K562 (cell line): ENCODE measurements around the gene GRB10. TPM values are rescaled to one million over a fixed set of nuclear protein-coding genes. Genes with fewer than 3 reads are reported as not detected.

Experiments used
- ARID1B ChIP-seq: fragments of 450-650 bp; IDR thresholded peaks from 2 replicates; pipeline ENCODE4 v1.6.1; 2016; ENCODE audit warnings: antibody characterized with exemption, mild to moderate bottlenecking, inconsistent platforms
- ARNT ChIP-seq, 2 experiments: fragments of 450-650 bp; IDR thresholded peaks; 2 replicates each; pipeline ENCODE4 v1.6.1; 2016; ENCODE audit warnings: mild to moderate bottlenecking in 1 of 2
- BRD4 ChIP-seq: fragments of 200-600 bp; sonication (generic); IDR thresholded peaks from 2 replicates; pipeline ENCODE4 v1.6.1; 2017; ENCODE audit warnings: inconsistent platforms
- DACH1 ChIP-seq: fragments of 450-650 bp; IDR thresholded peaks from 2 replicates; pipeline ENCODE4 v1.6.1; 2018; ENCODE audit not compliant: partially characterized antibody
- MCM3 ChIP-seq: fragments of 450-650 bp; IDR thresholded peaks from 2 replicates; pipeline ENCODE4 v1.6.1; 2016
- POLR2A ChIP-seq: fragments of 450-650 bp; conservative IDR thresholded peaks from 2 replicates; pipeline ENCODE4 v1.6.1; 2016
- POLR2G ChIP-seq: fragments of 200-400 bp; formaldehyde crosslinking; IDR thresholded peaks from 2 replicates; pipeline ENCODE4 v1.6.1; 2017; ENCODE audit warnings: low read depth, mild to moderate bottlenecking, antibody characterized with exemption, low read length, moderate library complexity
- PRPF4 ChIP-seq: fragments of 200-400 bp; formaldehyde crosslinking; IDR thresholded peaks from one replicate; pipeline ENCODE4 v1.6.1; 2017; ENCODE audit warnings: low read length, low read depth, mild to moderate bottlenecking; ENCODE audit not compliant: insufficient read depth, poor library complexity, severe bottlenecking
- RB1 ChIP-seq: fragments of 450-650 bp; IDR thresholded peaks from 2 replicates; pipeline ENCODE4 v1.6.1; 2017; ENCODE audit warnings: low read depth, mild to moderate bottlenecking
- RBBP5 ChIP-seq: fragments of 200-600 bp; sonication (generic); IDR thresholded peaks from 2 replicates; pipeline ENCODE4 v1.6.1; 2012; ENCODE audit warnings: borderline replicate concordance, mild to moderate bottlenecking, low read length, control low read depth, inconsistent platforms; ENCODE audit not compliant: insufficient read depth, poor library complexity, severe bottlenecking
- RBFOX2 ChIP-seq: fragments of 200-400 bp; formaldehyde crosslinking; IDR thresholded peaks from 2 replicates; pipeline ENCODE4 v1.6.1; 2017; ENCODE audit warnings: low read depth, mild to moderate bottlenecking, low read length, moderate library complexity
- TEAD4 ChIP-seq, 2 experiments: sonication (generic) in 1 of 2; formaldehyde crosslinking in 1 of 2; IDR thresholded peaks; 2 replicates each; pipeline versions ENCODE4 v1.6.1 to v1.8.0; 2012 to 2022; ENCODE audit warnings: borderline replicate concordance in 1 of 2, inconsistent platforms in 1 of 2, low read length in 1 of 2, mild to moderate bottlenecking in 1 of 2, missing genetic modification reagents in 1 of 2
- ZSCAN32 ChIP-seq: fragments of 450-650 bp; formaldehyde crosslinking; IDR thresholded peaks from 2 replicates; pipeline ENCODE4 v1.4.0; 2020; ENCODE audit warnings: mild to moderate bottlenecking, moderate library complexity
- polyA plus RNA-seq, 8 experiments: library from polyadenylated mRNA; depleted of rRNA in 4 of 8; stranded (reverse) in 5 of 8; unstranded in 3 of 8; fragments of >200 nt; fragmentation: Nextera tagmentation in 2 of 8; fragmentation: Illumina TruSeq in 1 of 8; extraction: Ambion mirVana in 2 of 8; extraction: Trizol in 1 of 8; gene quantifications; 2 replicates each; pipeline versions ENCODE4 v1.2.1 to v1.2.3, GENCODE V29; 2011 to 2014; ENCODE audit warnings: inconsistent platforms in 1 of 8, missing spikeins in 1 of 8
- total RNA-seq, 7 experiments: library from RNA; depleted of rRNA in 6 of 7; stranded (reverse); fragments of >200 nt in 6 of 7; fragmentation: Illumina TruSeq in 2 of 7; extraction: Trizol in 2 of 7; gene quantifications; 2 replicates each; pipeline versions ENCODE4 v1.2.1 to v1.2.3, GENCODE V29; 2011 to 2021; ENCODE audit warnings: low replicate concordance in 1 of 7
- TF ChIP-seq, protein P1 (sequence below): fragments of 250-450 bp; sonication (Bioruptor Pico); IDR thresholded peaks from 2 replicates; pipeline ENCODE4 v1.5.0; 2021; ENCODE audit warnings: mild to moderate bottlenecking, borderline replicate concordance
- TF ChIP-seq, protein P2 (sequence below): sonication (generic); formaldehyde crosslinking; IDR thresholded peaks from 2 replicates; pipeline ENCODE4 v1.9.0; 2022; ENCODE audit warnings: mild to moderate bottlenecking, missing genetic modification reagents
- TF ChIP-seq, protein P3 (sequence below), 2 experiments: fragments of 250-450 bp in 1 of 2; fragments of 450-650 bp in 1 of 2; sonication (Bioruptor Pico) in 1 of 2; IDR thresholded peaks; 2 replicates each; pipeline versions ENCODE4 v1.6.1 to v1.8.0; 2016 to 2021; ENCODE audit warnings: mild to moderate bottlenecking in 2 of 2, moderate library complexity in 2 of 2, missing compliant biosample characterization in 1 of 2, missing genetic modification characterization in 1 of 2
- TF ChIP-seq, protein P4 (sequence below), 2 experiments: IDR thresholded peaks; 2 replicates each; pipeline ENCODE4 v1.6.1; 2011; ENCODE audit warnings: borderline replicate concordance in 1 of 2, control low read depth in 1 of 2, low read depth in 1 of 2, low read length in 1 of 2, mild to moderate bottlenecking in 1 of 2, mixed read lengths in 1 of 2, moderate library complexity in 1 of 2; ENCODE audit not compliant: insufficient read depth in 1 of 2, insufficient read length in 1 of 2, poor library complexity in 1 of 2, severe bottlenecking in 1 of 2; ENCODE audit errors: extremely low read depth in 1 of 2
- TF ChIP-seq, protein P5 (sequence below), 2 experiments: fragments of 450-650 bp in 1 of 2; sonication (generic) in 1 of 2; formaldehyde crosslinking in 1 of 2; IDR thresholded peaks in 1 of 2; conservative IDR thresholded peaks in 1 of 2; 2 replicates each; pipeline versions ENCODE4 v1.6.1 to v1.8.1; 2016 to 2023; ENCODE audit warnings: mild to moderate bottlenecking in 2 of 2, moderate library complexity in 2 of 2, inconsistent platforms in 1 of 2, missing genetic modification reagents in 1 of 2

Gene GRB10
- total and polyA plus RNA-seq, 9 of the 15 experiments (the other 6 are each of a cell fraction or from before 2014, with no cell fraction given) = 8.9 to 88.5 (median 40.7) TPM

DNA sequence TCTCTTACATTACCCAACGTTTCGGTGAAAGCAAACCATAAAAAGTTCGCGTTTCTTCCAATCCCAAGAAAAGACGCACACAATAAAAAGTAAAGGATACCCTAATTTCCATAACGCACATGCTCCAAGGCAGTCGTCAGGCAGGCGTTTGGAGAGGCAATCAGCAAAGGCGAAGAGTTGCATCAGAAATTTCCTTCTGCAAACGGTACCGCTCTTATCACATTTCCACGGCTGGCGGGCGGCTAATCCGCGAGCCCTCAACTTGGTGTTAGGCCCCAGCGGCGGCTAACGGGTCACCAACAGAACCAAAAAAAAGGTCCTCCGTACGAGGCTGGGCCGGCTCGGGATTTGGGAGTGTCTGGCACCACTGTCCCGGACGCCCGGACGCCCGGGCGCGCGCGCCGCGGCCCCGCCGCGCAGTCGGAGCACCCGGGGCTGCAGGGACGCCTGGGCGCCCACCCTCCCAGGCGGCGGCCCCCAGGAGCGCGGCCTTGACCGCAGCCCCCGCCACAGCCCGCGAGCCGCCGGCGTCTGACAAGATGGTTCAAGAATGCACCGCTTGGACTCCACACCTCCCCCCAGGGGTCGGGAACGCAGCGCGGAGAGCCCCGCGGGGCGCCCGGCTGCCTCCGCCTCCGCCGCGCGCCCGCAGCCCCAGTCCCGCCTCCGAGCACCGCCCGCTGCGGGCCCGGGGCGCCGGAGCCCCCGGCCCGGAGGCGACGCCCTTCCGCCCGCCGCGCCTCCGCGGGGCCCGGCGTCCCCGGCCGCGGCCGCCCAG, 9.8 kb upstream of the GRB10 start (continued):
- TF ChIP-seq, protein P1, sequence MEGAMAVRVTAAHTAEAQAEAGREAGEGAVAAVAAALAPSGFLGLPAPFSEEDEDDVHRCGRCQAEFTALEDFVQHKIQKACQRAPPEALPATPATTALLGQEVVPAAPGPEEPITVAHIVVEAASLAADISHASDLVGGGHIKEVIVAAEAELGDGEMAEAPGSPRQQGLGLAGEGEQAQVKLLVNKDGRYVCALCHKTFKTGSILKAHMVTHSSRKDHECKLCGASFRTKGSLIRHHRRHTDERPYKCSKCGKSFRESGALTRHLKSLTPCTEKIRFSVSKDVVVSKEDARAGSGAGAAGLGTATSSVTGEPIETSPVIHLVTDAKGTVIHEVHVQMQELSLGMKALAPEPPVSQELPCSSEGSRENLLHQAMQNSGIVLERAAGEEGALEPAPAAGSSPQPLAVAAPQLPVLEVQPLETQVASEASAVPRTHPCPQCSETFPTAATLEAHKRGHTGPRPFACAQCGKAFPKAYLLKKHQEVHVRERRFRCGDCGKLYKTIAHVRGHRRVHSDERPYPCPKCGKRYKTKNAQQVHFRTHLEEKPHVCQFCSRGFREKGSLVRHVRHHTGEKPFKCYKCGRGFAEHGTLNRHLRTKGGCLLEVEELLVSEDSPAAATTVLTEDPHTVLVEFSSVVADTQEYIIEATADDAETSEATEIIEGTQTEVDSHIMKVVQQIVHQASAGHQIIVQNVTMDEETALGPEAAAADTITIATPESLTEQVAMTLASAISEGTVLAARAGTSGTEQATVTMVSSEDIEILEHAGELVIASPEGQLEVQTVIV (CRISPR knock-in tag) = no peak
- peak; percentile 55 for TF ChIP-seq RBBP5
- TF ChIP-seq ZSCAN32 = peak; percentile 62; the same call in 1 of the 2 replicates
- TF ChIP-seq RBFOX2 = peak; percentile 89
- peak; percentile 31 for TF ChIP-seq PRPF4
- peak; percentile 75 for TF ChIP-seq ARID1B
- TF ChIP-seq POLR2G = peak; percentile 83
- TF ChIP-seq, protein P2, sequence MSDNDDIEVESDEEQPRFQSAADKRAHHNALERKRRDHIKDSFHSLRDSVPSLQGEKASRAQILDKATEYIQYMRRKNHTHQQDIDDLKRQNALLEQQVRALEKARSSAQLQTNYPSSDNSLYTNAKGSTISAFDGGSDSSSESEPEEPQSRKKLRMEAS (CRISPR knock-in tag) = peak; percentile 47; the same call in 1 of the 2 replicates
- TF ChIP-seq, protein P3, sequence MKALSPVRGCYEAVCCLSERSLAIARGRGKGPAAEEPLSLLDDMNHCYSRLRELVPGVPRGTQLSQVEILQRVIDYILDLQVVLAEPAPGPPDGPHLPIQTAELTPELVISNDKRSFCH (CRISPR knock-in tag; IDR thresholded peaks at IDR 0.05) = no peak
- TF ChIP-seq, protein P3 (tag; IDR thresholded peaks at IDR 0.05) = no peak
- TF ChIP-seq RB1 = peak; percentile 50; the same call in 1 of the 2 replicates
- 0 out of 2 replicates have a peak, but pooled peaks have one; percentile 30 for TF ChIP-seq BRD4
- TF ChIP-seq MCM3 = no peak
- TF ChIP-seq DACH1 = no peak
- TF ChIP-seq, protein P4, sequence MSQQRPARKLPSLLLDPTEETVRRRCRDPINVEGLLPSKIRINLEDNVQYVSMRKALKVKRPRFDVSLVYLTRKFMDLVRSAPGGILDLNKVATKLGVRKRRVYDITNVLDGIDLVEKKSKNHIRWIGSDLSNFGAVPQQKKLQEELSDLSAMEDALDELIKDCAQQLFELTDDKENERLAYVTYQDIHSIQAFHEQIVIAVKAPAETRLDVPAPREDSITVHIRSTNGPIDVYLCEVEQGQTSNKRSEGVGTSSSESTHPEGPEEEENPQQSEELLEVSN (IDR thresholded peaks at IDR 0.05; ENCODE audit: borderline replicate concordance in 1 of 2, extremely low read depth in 1 of 2, insufficient read depth in 1 of 2, insufficient read length in 1 of 2, low read depth in 1 of 2, low read length in 1 of 2, poor library complexity in 1 of 2, severe bottlenecking in 1 of 2) = peak in 1 of 2 experiments; percentile 51
- 0 out of 2 replicates have a peak, but pooled peaks have one; percentile 13 for TF ChIP-seq TEAD4 (IDR thresholded peaks at IDR 0.05; ENCODE audit: low read length)
- TF ChIP-seq TEAD4 (CRISPR knock-in tag; IDR thresholded peaks at IDR 0.05; ENCODE audit: borderline replicate concordance) = no peak
- peak in 1 of 2 experiments; percentile 9; a peak in 1 of 4 replicates for TF ChIP-seq ARNT (IDR thresholded peaks at IDR 0.05)
- TF ChIP-seq POLR2A = peak; percentile 59
- TF ChIP-seq, protein P5, sequence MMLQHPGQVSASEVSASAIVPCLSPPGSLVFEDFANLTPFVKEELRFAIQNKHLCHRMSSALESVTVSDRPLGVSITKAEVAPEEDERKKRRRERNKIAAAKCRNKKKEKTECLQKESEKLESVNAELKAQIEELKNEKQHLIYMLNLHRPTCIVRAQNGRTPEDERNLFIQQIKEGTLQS (IDR thresholded peaks at IDR 0.05) = peak; percentile 87
- TF ChIP-seq, protein P5 (CRISPR knock-in tag; conservative IDR thresholded peaks at IDR 0.05) = no peak
